DMS79 (cell line): ENCODE measurements around the gene SNAP23.

Experiments
- DNase-seq: peaks from one replicate; lab custom pipeline; 2025; lab: John Stamatoyannopoulos, UW

SNAP23 gene

GRCh38 chr15:42495361-42496212 lies at the start of gene SNAP23:
Gene SNAP23, plus strand, starts transcription at chr15:42495634. Its CDS starts 16,213 bp downstream, at chr15:42511847.
- peak; percentile 39 for DNase-seq

GRCh38 chr15:42447599-42447998 lies 47.8 kb upstream of the SNAP23 start:
- DNase-seq = no peak

- DNase-seq = no peak
Observed at GRCh38 chr15:42448281-42448680, 47.2 kb upstream of the SNAP23 start.

- DNase-seq = no peak
Observed at GRCh38 chr15:42449770-42450424, 45.5 kb upstream of the SNAP23 start.

- DNase-seq = no peak
Observed at GRCh38 chr15:42450425-42450790, 45.0 kb upstream of the SNAP23 start.

- DNase-seq = no peak
Observed at GRCh38 chr15:42453826-42454225, 41.6 kb upstream of the SNAP23 start.

GRCh38 chr15:42456531-42456930 lies 38.9 kb upstream of the SNAP23 start:
- no peak for DNase-seq

GRCh38 chr15:42456971-42457370 lies 38.5 kb upstream of the SNAP23 start:
- no peak for DNase-seq

- DNase-seq = no peak
Observed at GRCh38 chr15:42457445-42458442, 37.7 kb upstream of the SNAP23 start.

- no peak for DNase-seq
Observed at GRCh38 chr15:42461261-42461660, 34.2 kb upstream of the SNAP23 start.

GRCh38 chr15:42465520-42466259 lies 29.7 kb upstream of the SNAP23 start:
- no peak for DNase-seq

- DNase-seq = no peak
Observed at GRCh38 chr15:42471002-42471401, 24.4 kb upstream of the SNAP23 start.

GRCh38 chr15:42474827-42475226 lies 20.6 kb upstream of the SNAP23 start:
- DNase-seq = no peak

- no peak for DNase-seq
Observed at GRCh38 chr15:42482701-42483100, 12.7 kb upstream of the SNAP23 start.

- no peak for DNase-seq
Observed at GRCh38 chr15:42483677-42484076, 11.8 kb upstream of the SNAP23 start.

- DNase-seq = no peak
Observed at GRCh38 chr15:42490291-42490670, 5.2 kb upstream of the SNAP23 start.

- DNase-seq = peak; percentile 59
Observed at GRCh38 chr15:42490671-42491538, 4.5 kb upstream of the SNAP23 start, which contains the start of gene ZNF106. Gene ZNF106, minus strand, starts transcription at chr15:42491141. Its CDS starts 18,852 bp downstream, at chr15:42472289.

GRCh38 chr15:42491539-42492225 lies 3.8 kb upstream of the SNAP23 start:
- no peak for DNase-seq

- DNase-seq = no peak
Observed at GRCh38 chr15:42493679-42494078, 1.8 kb upstream of the SNAP23 start.

- no peak for DNase-seq
Observed at GRCh38 chr15:42494998-42495360, 455 bp upstream of the SNAP23 start.
